NCI-H226 (cell line): ENCODE results near the gene FLRT3.

Experiments
- DNase-seq: peaks from one replicate; pipeline ENCODE4 v3.0.0-alpha.2; 2015

Gene FLRT3

GRCh38 chr20:14337400-14338171, at the start of gene FLRT3:
Gene FLRT3, minus strand, starts transcription at chr20:14337612. Its CDS starts 10,106 bp downstream, at chr20:14327506.
- peak; percentile 78 for DNase-seq

DNA sequence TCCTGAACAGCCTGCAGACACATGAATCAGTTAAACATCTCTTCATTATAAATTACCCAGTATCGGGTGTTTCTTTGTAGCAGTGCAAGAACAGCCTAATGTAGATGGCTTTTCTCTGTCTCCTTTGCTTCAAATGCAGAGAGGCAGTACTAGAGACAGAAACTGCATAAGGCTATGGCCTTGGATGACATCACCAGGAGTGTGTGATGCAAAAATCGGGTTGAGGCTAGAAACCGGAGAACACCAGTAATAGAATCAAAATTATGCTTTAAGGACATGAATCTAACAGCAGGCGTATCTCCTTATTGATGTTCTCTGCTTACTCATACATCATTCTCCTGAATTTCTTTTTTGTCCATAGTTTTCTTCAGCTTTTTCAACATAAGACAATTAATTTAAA, 49.3 kb upstream of the FLRT3 start:
- no peak for DNase-seq

- no peak for DNase-seq
These were observed 47.8 kb upstream of the FLRT3 start for GRCh38 chr20:14385176-14385740.

DNA sequence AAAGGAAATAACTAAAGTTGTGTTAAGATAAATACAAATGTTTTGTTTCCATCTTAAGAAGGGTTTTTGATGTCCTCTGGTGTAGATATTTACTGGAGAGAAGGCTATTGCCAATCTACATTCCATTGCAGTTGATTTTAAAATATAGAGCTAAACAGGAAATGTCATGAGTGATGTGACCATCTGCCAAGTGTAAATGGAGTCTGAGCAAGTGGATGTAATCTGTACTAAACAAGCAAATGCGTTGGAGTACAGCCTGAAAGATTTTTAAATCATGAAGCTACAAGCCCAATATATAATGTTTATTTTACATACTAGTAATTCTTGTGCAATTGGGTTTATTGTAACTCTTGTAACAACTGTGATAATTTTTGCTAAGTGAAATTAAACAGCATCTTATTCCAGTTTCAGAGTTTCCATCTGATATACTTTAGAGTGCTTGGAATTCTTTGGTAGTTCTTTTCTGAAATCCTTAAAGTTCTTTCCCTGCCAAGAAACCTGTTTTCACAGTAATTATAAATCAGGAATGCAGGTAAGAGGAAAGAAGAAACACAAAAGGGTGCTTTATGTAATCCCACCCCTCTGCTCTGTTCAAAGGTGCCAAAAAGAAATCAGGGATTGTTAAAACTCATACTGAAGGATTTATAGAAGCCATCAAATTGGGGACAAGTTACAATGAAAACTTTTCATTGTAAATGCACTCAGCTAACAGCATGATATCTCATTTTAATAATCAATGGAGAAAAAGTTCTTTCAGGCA, 47.2 kb upstream of the FLRT3 start:
- DNase-seq: peak; percentile 41

- DNase-seq: no peak
These were observed 45.9 kb upstream of the FLRT3 start for GRCh38 chr20:14383335-14383734.

DNA sequence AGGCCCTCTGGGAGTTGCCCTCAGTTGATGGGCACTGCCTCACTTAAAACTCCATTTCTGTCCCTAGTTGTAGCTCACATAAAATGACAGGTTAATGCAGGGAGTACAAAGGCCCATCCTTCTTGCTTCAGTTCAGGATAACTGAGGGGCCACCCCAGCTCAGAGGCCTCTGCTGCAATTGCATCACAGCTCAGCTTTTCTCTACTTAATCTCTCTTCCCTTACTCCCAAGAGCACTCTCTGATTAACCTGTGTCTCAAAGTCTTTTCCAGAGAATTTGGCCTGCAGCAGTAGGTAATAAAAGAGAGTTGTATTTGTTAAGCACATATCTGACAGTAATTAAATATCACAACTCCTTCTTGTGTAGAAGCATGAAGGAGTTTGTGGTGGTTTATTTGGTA, 40.9 kb upstream of the FLRT3 start:
- no peak for DNase-seq

GRCh38 chr20:14375416-14375985, 38.1 kb upstream of the FLRT3 start:
- no peak for DNase-seq

DNA sequence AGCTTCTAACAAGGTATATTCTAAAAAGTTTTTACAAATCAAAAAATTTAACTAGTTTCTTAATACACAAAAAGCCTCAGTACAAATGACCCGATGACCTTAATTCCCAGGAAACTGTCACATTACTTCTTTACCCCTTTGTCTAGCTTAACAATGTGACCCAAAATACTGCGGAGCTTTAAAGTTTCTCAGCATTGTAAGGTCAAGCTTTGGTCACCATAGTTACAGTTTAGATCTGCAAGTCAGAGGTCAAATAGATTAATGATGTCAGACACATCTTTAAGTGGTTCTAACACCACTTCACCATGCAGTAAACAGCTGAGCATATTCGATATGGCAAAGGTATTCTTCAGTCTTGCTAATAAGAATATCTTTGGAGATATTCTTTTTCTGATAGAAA, 36.8 kb upstream of the FLRT3 start:
- no peak for DNase-seq

DNA sequence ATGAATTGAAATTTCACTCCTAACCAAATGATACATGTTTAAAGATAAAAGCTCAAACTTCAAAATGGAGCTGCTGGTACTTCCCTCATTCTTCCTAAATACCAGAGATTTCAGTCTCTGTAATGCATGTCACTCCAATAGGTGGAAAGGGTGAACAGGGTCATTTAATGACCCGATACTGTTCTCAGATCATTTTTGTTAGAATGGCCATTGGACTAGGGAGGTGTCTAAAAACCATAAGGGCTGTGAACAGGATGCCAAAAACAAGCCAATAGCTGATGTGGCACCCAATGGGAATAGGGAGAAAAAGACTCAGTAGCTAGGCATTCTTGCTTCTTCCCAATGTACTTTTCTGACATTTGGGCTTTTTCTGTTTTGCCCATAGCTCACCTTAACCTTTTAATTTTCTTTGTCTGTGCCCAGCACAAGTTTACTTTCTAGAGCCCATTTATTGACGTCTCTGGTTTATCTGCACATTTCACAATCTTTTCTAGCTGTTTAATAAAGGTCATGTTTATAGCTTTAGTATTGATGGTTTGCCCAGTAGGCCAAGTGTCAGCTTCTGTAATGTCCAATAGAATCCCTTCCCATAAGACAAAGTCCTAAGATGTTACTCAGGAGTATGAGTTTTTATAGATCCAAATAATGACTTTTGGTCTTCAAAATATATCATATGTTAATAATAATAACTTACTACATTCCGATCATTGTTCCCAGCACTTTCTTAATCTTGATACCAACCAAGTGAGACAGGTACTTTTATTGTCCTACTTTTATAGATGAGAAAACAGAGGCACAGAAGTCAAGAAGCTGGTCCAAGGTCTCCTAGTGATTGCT, 24.3 kb upstream of the FLRT3 start:
- no peak for DNase-seq

DNA sequence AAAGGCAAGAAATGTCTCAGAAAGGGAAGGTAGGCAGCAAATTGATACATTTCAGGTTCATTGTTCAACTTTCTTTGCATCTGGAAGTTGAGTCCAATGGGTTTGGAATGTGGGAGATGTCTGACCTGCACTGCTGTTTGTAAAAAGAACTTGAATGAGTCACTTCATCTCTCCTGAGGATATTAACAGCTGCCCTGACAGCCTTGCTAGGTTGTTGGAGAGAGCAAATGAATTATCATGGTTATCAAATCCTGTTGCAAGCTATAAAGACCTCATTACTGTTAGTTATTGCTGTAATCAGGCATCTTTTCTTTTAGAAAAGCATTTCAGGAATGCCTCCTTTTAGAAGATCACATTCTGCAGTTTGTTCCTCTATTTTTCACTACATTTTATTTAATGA, 23.0 kb upstream of the FLRT3 start:
- DNase-seq: peak; percentile 39

- no peak for DNase-seq
These were observed 18.4 kb upstream of the FLRT3 start for GRCh38 chr20:14355791-14356190.

DNA sequence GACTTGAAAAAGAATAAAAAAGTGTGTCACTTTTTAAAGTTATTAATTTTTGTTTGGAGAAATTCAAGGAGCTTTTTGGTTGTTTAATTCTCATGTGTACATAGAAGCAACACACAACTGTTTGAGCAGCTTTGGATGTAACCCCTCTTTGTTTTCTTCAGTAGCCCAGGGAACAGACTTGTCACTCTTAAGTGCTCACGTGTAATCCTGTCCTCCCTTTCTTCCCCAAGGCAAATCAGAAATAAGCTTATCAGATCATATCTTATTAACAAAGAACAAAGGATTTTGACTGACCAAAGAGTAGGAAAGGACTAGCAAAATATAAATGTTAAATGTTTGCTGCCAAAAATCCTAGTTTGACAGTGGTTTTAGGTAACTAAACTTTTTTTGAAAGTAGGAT, 7.3 kb upstream of the FLRT3 start:
- DNase-seq: no peak

GRCh38 chr20:14343491-14344065, 6.2 kb upstream of the FLRT3 start:
- DNase-seq: no peak

DNA sequence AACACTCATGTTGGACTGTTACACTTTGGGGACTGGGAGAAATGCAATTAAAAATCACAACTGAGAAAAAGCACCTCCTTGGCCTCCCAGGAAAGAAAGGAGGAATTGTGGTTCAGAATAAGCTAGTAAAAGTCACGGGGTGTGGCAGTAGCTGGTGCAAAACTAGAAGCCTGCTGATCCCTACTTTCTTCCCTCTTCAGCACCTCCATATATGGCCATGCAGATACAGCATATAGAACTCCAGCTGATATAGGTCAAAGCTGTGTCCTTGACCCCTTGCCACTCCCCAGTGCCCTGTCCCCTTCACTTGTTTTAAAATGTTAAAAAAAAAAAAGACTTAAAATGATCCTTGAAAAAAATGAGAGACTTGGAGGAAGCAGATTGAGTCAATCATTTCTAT, 5.5 kb upstream of the FLRT3 start:
- no peak for DNase-seq

DNA sequence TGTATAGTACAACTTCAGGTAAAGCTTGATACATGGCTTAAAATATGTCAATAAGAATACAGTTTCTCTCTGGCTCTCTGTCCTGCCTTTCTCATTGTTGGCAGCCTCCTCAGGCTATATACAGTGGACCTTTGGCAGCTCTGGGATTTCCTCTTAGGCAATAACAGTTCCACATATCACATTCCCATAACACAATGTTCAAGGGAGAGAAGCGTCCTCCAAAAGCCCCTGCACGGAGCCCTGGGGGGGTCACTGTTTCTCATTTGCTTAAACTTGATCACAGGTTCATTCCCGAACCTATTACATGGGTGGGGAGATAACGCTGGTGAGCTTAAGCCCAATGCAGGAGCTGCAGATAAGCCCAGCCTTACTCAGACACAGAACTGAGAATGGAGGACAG, 4.4 kb upstream of the FLRT3 start:
- no peak for DNase-seq

DNA sequence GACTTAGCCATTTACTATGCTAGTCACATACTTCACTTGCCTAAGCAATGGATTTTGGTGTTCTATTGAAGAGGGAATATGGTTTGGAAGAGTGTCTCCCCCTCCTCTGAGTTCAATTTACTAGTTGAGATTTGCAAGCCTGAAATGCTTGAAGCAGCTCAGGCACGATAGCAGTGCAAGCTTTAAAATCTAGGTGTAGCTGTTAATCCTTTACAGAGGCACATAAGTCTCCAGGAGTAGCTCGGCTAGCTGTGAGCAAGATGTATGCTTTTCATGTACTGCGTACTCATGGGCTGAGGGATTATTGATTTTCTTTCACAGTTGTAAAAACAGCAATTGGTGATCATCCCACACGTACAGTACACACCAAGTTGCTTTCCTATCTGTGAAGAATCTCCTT, 726 bp downstream of the FLRT3 start:
- no peak for DNase-seq

DNA sequence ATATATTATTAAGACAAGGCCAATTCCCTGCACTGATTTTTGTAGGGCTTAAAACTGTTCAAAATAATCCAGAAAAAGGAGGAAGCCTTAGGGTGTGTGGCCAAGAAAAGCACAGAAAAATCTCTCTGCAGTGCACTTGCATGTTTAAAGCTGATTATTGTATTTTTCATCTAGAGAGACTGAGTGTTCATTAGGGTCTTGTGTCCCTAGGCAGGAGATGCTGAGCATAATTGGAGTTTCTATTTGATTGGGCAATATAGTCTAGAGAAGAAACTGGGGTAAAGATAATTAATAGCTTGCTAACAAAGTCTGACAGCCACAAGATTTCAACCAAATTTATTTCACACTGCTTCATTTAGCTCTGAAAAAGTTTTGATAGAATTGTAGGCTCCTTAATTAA, 2.4 kb downstream of the FLRT3 start:
- no peak for DNase-seq

DNA sequence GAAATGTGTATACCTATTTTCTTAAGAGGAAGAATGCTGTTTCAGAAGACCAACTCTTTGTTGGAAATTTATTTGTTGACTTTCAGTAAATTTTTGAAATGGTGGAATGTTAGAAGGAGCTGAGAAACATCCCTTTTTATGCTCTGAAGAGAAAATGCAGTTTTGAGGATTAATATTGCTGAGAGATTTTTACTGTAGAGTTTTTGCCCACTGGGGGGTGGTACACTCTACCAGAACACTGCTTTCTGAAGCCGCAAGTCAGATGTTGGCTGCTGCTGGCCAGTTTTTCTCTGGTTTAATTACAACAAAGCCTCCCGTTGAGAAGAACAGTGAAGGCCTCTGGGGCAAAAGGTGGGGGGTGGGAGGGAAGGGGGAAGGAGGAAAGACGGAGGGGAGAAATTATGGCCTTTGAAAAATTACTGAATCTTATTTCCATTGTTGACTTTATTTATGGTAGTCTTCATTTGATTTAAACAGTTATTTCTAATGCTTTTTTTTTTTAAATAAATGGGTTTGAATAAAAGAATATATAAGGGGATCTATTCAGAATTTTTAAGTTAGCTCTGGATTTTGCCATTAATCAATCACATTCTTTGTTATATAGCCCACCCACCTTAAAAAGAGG, 3.0 kb downstream of the FLRT3 start:
- DNase-seq: no peak

GRCh38 chr20:14333721-14334120, 3.7 kb downstream of the FLRT3 start:
- DNase-seq: no peak

DNA sequence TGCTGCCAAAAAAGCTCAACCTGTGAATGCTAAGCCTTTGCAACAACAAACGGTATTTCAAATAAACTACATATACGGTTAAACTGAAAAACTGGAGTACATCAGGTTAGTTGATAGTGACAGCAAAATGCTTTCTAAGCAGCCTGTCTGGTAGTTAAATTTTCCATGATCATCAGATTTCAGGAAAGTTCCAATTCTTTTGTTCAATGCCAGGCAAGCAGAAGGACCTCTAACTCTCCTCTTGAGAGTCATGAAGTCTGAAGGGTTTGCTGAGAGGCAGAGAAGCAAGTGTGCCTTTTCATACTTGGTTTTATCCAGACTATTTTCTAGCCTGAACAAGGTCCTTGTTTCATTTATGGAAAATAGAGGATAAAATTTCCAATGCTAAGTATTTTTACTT, 4.5 kb downstream of the FLRT3 start:
- DNase-seq: no peak

DNA sequence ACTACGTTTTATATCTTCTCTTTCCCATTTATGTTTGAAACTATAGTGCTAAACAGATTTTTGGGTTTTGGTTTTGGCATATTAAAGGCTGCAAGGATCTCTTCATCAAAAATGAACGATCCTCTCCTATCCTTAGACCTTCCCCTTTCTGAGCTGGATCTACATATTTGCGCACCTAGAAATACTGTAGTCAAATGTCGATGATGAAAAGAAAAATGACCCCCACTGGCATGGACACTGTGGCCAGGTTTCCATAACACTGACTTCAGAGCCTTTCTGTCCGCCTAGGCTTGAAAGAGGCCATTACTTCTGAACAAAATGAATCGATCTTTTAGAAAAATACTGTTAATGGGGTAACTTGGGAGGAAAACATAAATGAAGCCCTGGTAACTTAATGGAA, 5.8 kb downstream of the FLRT3 start:
- DNase-seq: no peak

DNA sequence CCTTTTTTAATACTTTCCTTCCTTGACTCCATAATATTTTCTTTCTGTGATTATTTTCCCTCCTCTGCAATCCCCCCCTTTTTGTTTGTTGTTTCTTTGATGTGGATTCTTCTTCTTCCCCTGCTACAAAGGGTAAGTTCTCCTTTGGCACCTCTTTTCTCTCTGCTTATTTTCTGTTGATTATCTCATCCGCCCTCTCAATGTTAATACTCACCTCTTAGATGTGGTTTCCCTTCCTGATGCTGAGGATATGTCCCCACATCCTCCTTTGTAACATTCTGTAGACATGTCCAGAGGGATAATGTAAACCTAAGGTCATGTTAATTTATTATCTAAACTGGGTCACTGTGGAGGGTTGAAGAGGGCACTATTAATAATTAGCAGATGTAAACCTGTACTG, 17.7 kb downstream of the FLRT3 start:
- no peak for DNase-seq
